Karpas-422 (cell line): ENCODE results near the gene ITSN1. TPM values are rescaled to one million over a fixed set of nuclear protein-coding genes. Genes with fewer than 3 reads are reported as not detected.
"Not testable (repeated sequence)": the region's sequence is repeated elsewhere in the genome, so short reads cannot be mapped to it uniquely, and the experiment has no call there.

Source experiments
- DNase-seq: peaks from one replicate; pipeline ENCODE4 v3.0.0-alpha.2; 2015
- H2AFZ ChIP-seq: fragments of 200-600 bp; sonication (generic); 2 replicates; pipeline ENCODE4 v1.6.1; 2014; ENCODE audit warnings: antibody characterized with exemption, low read length, mixed read lengths
- H3K27ac ChIP-seq: fragments of 200-600 bp; sonication (generic); 2 replicates; pipeline ENCODE4 v1.5.1; 2014; ENCODE audit warnings: mild to moderate bottlenecking, low read length, moderate library complexity
- H3K27me3 ChIP-seq: fragments of 200-600 bp; sonication (generic); 2 replicates; pipeline ENCODE4 v1.6.1; 2014; ENCODE audit warnings: low read length, mixed read lengths
- H3K36me3 ChIP-seq: fragments of 200-600 bp; sonication (generic); 2 replicates; pipeline ENCODE4 v1.6.1; 2014; ENCODE audit warnings: low read length, mixed read lengths; ENCODE audit not compliant: insufficient read depth
- H3K4me1 ChIP-seq: fragments of 200-600 bp; sonication (generic); 2 replicates; pipeline ENCODE4 v1.6.1; 2014; ENCODE audit warnings: mild to moderate bottlenecking, low read length, mixed read lengths
- H3K4me2 ChIP-seq: fragments of 200-600 bp; sonication (generic); 2 replicates; pipeline ENCODE4 v1.6.1; 2014; ENCODE audit warnings: low read length, low read depth, mild to moderate bottlenecking; ENCODE audit not compliant: poor library complexity, severe bottlenecking
- H3K4me3 ChIP-seq: fragments of 200-600 bp; sonication (generic); 2 replicates; pipeline ENCODE4 v1.5.1; 2014; ENCODE audit warnings: mild to moderate bottlenecking, antibody characterized with exemption, low read length, mixed read lengths
- H3K79me2 ChIP-seq: fragments of 200-600 bp; sonication (generic); 2 replicates; pipeline ENCODE4 v1.6.1; 2014; ENCODE audit warnings: mild to moderate bottlenecking, low read length, mixed read lengths
- H3K9ac ChIP-seq: fragments of 200-600 bp; sonication (generic); 2 replicates; pipeline ENCODE4 v1.6.0; 2014; ENCODE audit warnings: low read length
- H3K9me2 ChIP-seq: fragments of 200-600 bp; sonication (generic), shearing (Covaris generic); replicated peaks from 2 replicates; pipeline ENCODE4 v1.6.0; 2014; ENCODE audit warnings: mild to moderate bottlenecking, low read length, moderate library complexity; ENCODE audit not compliant: insufficient read depth
- H3K9me3 ChIP-seq: fragments of 300-700, 200-600 bp; sonication (generic); 2 replicates; pipeline ENCODE4 v1.6.1; 2014; ENCODE audit warnings: low read length, mixed read lengths
- H4K20me1 ChIP-seq: fragments of 200-600 bp; sonication (generic); 2 replicates; pipeline ENCODE4 v1.6.1; 2014; ENCODE audit warnings: mild to moderate bottlenecking, antibody characterized with exemption, low read length, low read depth; ENCODE audit not compliant: insufficient read depth
- total RNA-seq: library from RNA; depleted of rRNA; stranded (reverse); fragments of >200 nt; shearing (Covaris generic); gene quantifications from 2 replicates; pipeline ENCODE4 v1.2.3, GENCODE V29; 2014; ENCODE audit warnings: low replicate concordance

Gene ITSN1
- total RNA-seq, 1 experiment from 2014 or later: 2.3 TPM

DNA sequence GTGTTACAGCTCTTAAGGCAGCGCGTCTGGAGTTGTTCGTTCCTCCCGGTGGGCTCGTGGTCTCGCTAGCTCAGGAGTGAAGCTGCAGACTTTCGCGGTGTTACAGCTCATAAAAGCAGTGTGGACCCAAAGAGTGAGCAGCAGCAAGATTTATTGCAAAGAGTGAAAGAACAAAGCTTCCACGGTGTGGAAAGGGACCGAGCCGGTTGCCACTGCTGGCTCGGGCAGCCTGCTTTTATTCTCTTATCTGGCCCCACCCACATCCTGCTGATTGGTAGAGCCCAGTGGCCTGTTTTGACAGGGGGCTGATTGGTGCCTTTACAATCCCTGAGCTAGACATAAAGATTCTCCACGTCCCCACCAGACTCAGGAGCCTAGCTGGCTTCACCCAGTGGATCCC is 225.6 kb downstream of the ITSN1 start:
- H3K4me1 ChIP-seq, H3K27ac ChIP-seq, H3K9ac ChIP-seq, H3K36me3 ChIP-seq, H2AFZ ChIP-seq, H3K9me3 ChIP-seq, H3K27me3 ChIP-seq, H3K4me3 ChIP-seq, H3K4me2 ChIP-seq, H3K9me2 ChIP-seq, DNase-seq, H4K20me1 ChIP-seq, H3K79me2 ChIP-seq: not testable (repeated sequence)

DNA sequence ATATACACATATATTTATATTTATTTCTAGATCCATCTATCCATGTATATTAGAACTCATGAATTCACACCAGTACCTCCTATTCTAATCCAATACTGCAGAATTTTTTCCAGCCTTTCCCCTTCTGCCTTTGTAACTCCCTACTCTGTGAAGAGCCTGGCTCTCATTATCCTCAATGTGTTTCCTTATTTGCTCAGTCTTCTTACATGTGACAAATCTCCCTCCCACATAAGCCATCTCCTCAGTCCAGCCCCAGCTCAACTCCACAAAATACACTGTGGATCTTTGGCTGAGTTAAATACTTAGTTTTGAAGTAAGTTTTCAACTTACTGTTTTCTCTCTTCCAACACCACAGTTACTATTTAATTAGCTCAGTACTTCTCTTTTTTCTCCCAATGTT is 227.6 kb downstream of the ITSN1 start:
- DNase-seq: no peak
- no peaks in the 10 kb centered on the region for H4K20me1 ChIP-seq
- H3K4me2 ChIP-seq: no peak overlapping the region
- H3K27me3 ChIP-seq: no peaks in the 10 kb centered on the region
- no peaks in the 10 kb centered on the region for H3K79me2 ChIP-seq
- no peak overlapping the region for H3K9ac ChIP-seq
- no peaks in the 10 kb centered on the region for H3K9me3 ChIP-seq
- H3K27ac ChIP-seq: no peak overlapping the region
- no peak overlapping the region for H3K4me3 ChIP-seq
- H3K36me3 ChIP-seq: no peaks in the 10 kb centered on the region
- no peak overlapping the region for H2AFZ ChIP-seq
- H3K9me2 ChIP-seq: no peaks in the 10 kb centered on the region
- no peaks in the 10 kb centered on the region for H3K4me1 ChIP-seq

DNA sequence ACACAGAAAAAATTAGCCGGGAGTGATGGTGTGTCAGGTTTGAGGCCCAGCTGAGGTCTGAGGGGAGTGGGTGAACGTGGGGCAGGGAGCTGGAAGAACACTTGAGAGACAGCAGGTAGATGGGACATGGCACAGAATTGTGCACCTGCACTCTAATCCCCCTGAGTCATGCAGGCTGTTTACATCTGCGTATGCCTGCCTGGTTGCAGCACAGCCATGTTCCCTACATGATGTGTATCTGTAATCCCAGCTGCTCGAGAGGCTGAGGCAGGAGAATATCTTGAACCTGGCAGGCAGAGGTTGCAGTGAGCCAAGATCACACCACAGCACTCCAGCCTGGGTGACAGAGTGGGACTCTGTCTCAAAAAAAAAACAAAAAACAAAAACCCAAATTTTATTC is 228.5 kb downstream of the ITSN1 start:
- no peak overlapping the region for H2AFZ ChIP-seq
- no peaks in the 10 kb centered on the region for H3K4me1 ChIP-seq
- no peaks in the 10 kb centered on the region for H4K20me1 ChIP-seq
- no peak for DNase-seq
- H3K9me2 ChIP-seq: no peaks in the 10 kb centered on the region
- no peak overlapping the region for H3K27ac ChIP-seq
- H3K27me3 ChIP-seq: no peaks in the 10 kb centered on the region
- H3K79me2 ChIP-seq: no peaks in the 10 kb centered on the region
- H3K4me2 ChIP-seq: no peak overlapping the region
- H3K36me3 ChIP-seq: no peaks in the 10 kb centered on the region
- no peak overlapping the region for H3K4me3 ChIP-seq
- H3K9me3 ChIP-seq: no peaks in the 10 kb centered on the region
- no peak overlapping the region for H3K9ac ChIP-seq

DNA sequence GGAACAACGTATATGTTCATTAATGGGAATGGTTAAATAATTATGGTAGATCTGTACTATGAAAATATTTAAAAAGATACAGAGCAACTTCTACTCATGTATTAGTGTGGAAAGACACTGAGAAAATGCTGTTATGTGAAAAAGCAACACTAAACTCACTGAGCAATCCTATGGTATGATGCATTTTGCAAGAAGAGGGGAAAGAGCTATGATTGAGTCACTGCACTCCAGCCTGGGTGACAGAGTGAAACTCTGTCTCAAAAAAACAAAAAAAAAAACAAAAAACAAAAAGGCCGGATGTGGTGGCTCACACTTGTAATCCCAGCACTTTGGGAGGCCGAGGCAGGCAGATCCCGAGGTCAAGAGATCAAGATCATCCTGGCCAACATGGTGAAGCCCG is 228.9 kb downstream of the ITSN1 start:
- H2AFZ ChIP-seq: no peak overlapping the region
- H3K27me3 ChIP-seq: no peaks in the 10 kb centered on the region
- H3K36me3 ChIP-seq: no peaks in the 10 kb centered on the region
- H3K9ac ChIP-seq: no peak overlapping the region
- DNase-seq: no peak
- H3K4me1 ChIP-seq: no peaks in the 10 kb centered on the region
- H3K4me2 ChIP-seq: no peak overlapping the region
- H4K20me1 ChIP-seq: no peaks in the 10 kb centered on the region
- no peaks in the 10 kb centered on the region for H3K9me2 ChIP-seq
- H3K79me2 ChIP-seq: no peaks in the 10 kb centered on the region
- H3K27ac ChIP-seq: no peak overlapping the region
- no peak overlapping the region for H3K4me3 ChIP-seq
- no peaks in the 10 kb centered on the region for H3K9me3 ChIP-seq

DNA sequence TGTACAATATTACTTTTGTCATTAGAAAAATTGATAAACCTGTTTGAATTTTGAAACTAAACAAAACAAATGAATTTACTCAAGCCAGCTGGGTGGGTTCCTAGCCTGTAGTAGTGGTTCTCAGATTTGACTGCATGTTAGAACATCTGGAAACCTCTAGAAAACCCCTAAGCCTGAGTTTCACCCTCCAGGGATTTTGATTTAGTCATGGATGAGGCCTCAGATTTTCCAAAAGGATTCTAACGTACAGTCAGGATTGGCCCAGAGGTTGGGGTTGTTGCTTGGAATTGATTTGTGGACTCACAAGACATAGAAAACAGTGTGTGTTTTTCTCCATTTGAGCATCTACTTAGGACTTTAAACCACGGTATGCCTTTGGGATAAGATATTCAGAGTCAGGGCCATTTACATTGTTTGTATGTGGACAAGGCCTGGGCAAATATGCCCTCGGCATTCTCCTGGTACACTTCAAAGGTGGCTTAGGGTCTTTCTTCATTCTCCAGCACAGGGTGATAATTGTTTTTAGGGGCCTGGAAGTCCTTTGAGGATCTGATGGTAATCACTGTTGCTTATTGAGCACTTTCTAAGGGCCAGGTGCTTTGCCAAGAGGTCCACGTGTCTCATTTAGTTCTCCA is 230.7 kb downstream of the ITSN1 start:
- no peak overlapping the region for H2AFZ ChIP-seq
- H3K36me3 ChIP-seq: no peaks in the 10 kb centered on the region
- H3K4me1 ChIP-seq: no peaks in the 10 kb centered on the region

DNA sequence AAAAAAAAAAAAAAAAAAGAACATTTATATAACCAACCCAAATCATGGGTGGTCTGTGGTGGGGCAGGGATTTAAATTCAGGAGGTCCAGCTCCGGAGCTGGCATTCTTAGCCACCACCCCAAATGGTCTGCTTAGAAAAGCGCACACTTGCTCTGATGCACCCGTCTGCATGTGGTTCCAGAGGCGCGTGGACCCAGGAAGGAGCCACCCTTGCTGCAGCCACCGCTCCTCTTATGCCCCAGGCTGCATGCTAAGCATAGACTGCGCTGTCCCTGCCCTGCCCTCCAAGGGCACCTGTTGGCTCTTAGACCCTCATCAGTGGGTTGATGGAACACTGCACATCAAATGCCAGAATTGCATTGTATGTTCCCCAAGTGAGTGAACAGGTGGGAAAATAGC is 231.9 kb downstream of the ITSN1 start:
- no peaks in the 10 kb centered on the region for H3K9me2 ChIP-seq
- H3K27ac ChIP-seq: no peak overlapping the region
- no peaks in the 10 kb centered on the region for H3K36me3 ChIP-seq
- H3K4me1 ChIP-seq: no peaks in the 10 kb centered on the region
- H4K20me1 ChIP-seq: no peaks in the 10 kb centered on the region
- no peak overlapping the region for H3K9ac ChIP-seq
- no peak overlapping the region for H3K4me2 ChIP-seq
- DNase-seq: no peak
- H3K79me2 ChIP-seq: no peaks in the 10 kb centered on the region
- H3K9me3 ChIP-seq: no peaks in the 10 kb centered on the region
- no peaks in the 10 kb centered on the region for H3K27me3 ChIP-seq
- no peak overlapping the region for H3K4me3 ChIP-seq
- H2AFZ ChIP-seq: no peak overlapping the region

More for the DNA sequence above, 230.7 kb downstream of the ITSN1 start:
- Histone ChIP-seq H3K27me3 (no peaks in the 10 kb centered on the region), H3K4me2 (no peak overlapping the region), H3K27ac (no peak overlapping the region), H3K79me2 (no peaks in the 10 kb centered on the region), H3K9me2 (no peaks in the 10 kb centered on the region), H4K20me1 (no peaks in the 10 kb centered on the region), H3K9me3 (no peaks in the 10 kb centered on the region), H3K4me3 (no peak overlapping the region), H3K9ac (no peak overlapping the region)
- no peak for DNase-seq

DNA sequence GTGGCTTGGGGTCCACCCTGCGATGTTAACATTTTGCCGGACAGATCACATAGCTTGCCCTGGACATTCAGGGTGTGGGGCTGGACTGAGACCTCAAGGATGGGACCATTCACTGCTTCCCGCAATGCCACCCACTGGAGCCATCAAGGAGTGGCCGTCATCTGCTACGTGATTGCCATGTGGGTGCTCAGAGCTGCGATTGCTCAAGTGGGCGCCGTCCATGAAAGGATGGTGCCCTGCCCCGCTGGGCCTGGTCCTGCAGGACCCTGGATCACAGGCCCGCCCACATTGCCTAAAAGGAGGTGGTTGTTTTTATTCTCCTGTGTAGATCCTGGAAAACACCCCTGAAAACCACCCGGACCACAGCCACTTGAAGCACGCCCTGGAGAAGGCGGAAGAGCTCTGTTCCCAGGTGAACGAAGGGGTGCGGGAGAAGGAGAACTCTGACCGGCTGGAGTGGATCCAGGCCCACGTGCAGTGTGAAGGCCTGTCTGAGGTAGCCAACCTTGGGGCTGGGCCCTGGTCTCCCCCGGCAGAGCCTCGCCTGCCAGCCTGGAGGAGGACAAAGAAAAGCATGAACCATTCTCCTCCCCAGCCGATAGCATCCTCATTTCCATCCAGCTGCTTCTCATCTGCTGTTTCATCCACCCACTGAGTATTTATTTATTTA is 232.9 kb downstream of the ITSN1 start:
- Histone ChIP-seq H3K9me2 (no peaks in the 10 kb centered on the region), H3K4me2 (no peak overlapping the region), H2AFZ (no peak overlapping the region), H4K20me1 (no peaks in the 10 kb centered on the region), H3K36me3 (no peaks in the 10 kb centered on the region), H3K9ac (no peak overlapping the region), H3K4me3 (no peak overlapping the region), H3K27ac (no peak overlapping the region), H3K4me1 (no peaks in the 10 kb centered on the region), H3K79me2 (no peaks in the 10 kb centered on the region), H3K9me3 (no peaks in the 10 kb centered on the region), H3K27me3 (no peaks in the 10 kb centered on the region)
- no peak for DNase-seq

DNA sequence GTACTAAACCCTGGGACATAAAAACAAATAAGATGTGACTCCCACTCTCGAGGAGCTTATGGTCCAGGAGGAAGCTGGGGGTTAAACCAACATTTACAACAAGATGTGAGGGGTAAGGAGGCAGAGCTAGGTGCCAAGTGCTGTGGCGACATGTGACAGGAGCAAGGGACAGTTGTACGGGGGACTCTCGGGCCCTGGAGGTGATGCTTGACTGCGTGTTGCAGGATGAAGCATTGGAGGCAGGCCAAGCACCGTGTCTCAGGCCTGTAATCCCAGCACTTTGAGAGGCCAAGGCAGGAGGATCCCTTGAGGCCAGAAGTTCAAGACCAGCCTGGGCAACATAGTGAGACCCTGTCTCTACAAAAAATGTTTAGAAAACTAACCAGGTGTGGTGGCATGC is 236.5 kb downstream of the ITSN1 start:
- DNase-seq: no peak
- Histone ChIP-seq H2AFZ (no peak overlapping the region), H3K27ac (no peak overlapping the region), H3K27me3 (no peaks in the 10 kb centered on the region), H3K9ac (no peak overlapping the region), H4K20me1 (no peaks in the 10 kb centered on the region), H3K4me3 (no peak overlapping the region), H3K79me2 (no peaks in the 10 kb centered on the region), H3K36me3 (no peaks in the 10 kb centered on the region), H3K4me2 (no peak overlapping the region), H3K9me3 (no peaks in the 10 kb centered on the region), H3K9me2 (no peaks in the 10 kb centered on the region), H3K4me1 (no peaks in the 10 kb centered on the region)
